ENCODE measurements around the gene NSUN4. TPM values are rescaled to one million over a fixed set of nuclear protein-coding genes. Genes with fewer than 3 reads are reported as not detected.

NSUN4 gene
- total and polyA plus RNA-seq, 9 of the 15 experiments (the other 6 are each of a cell fraction or from before 2014, with no cell fraction given), result 33.4 to 60.2 (median 46.3) TPM

- TF ChIP-seq CLOCK (CRISPR knock-in tag; IDR thresholded peaks at IDR 0.05; ENCODE audit: borderline replicate concordance), result no peak
- no peak for TF ChIP-seq ZNF695 (CRISPR knock-in tag; IDR thresholded peaks at IDR 0.05)
- 0 out of 2 replicates have a peak, but pooled peaks have one; percentile 18 for TF ChIP-seq MYNN (IDR thresholded peaks at IDR 0.05)
- no peak for TF ChIP-seq MYNN (CRISPR knock-in tag; IDR thresholded peaks at IDR 0.05)
- TF ChIP-seq CSDE1 (IDR thresholded peaks at IDR 0.05), result peak; percentile 62 to 96; a peak in 3 of 4 replicates
- TF ChIP-seq NCOR1 (IDR thresholded peaks at IDR 0.05), result peak; percentile 28
- TF ChIP-seq NFIX (CRISPR knock-in tag; IDR thresholded peaks at IDR 0.05; ENCODE audit: low read depth), result no peak
- TF ChIP-seq ZNF140 (CRISPR knock-in tag; IDR thresholded peaks at IDR 0.05), result no peak
- peak; percentile 98 to 99 for TF ChIP-seq MNT (conservative IDR thresholded peaks at IDR 0.05)
- TF ChIP-seq TAF1 (IDR thresholded peaks at IDR 0.05; ENCODE audit: control insufficient read depth, extremely low read depth, insufficient read depth, low read length, severe bottlenecking), result peak; percentile 93
- peak; percentile 94 for TF ChIP-seq GABPB1 (CRISPR knock-in tag; IDR thresholded peaks at IDR 0.05)
- TF ChIP-seq MYC (IDR thresholded peaks at IDR 0.05; ENCODE audit: low read depth, low read length), result peak; percentile 97
- TF ChIP-seq MYC (CRISPR knock-in tag; IDR thresholded peaks at IDR 0.05; ENCODE audit: borderline replicate concordance, low read depth), result peak; percentile 99
- peak; percentile 70; the same call in 1 of the 2 replicates for TF ChIP-seq HDAC2 (IDR thresholded peaks at IDR 0.05)
- TF ChIP-seq STAT5B (CRISPR knock-in tag; IDR thresholded peaks at IDR 0.05), result no peak
- peak; percentile 59 for TF ChIP-seq HES1 (IDR thresholded peaks at IDR 0.05; ENCODE audit: low read depth)
- no peak for TF ChIP-seq ZNF274 (IDR thresholded peaks at IDR 0.05; ENCODE audit: borderline replicate concordance, low read depth, low read length)
- no peak for TF ChIP-seq HMG20B (CRISPR knock-in tag; IDR thresholded peaks at IDR 0.05)
- TF ChIP-seq AFF1 (IDR thresholded peaks at IDR 0.05; ENCODE audit: low read depth in 1 of 2, partially characterized antibody in 2 of 2), result peak; percentile 63 to 85
Observed at GRCh38 chr1:46303038-46303871, 37.4 kb upstream of the NSUN4 start, which contains the start of the genes LRRC41 and UQCRH (continued).
